Caco-2 (cell line): ENCODE measurements around the gene TLN1. TPM values are rescaled to one million over a fixed set of nuclear protein-coding genes. Genes with fewer than 3 reads are reported as not detected.

ENCODE experiments used
- BruUV-seq: library from RNA; stranded (reverse); fragments of 400-500 nt; replicated peaks from 2 replicates; lab custom pipeline; 2021; lab: Mats Ljungman, UMichigan
- CTCF ChIA-PET: fragments of 300-600 bp; sonication (Branson Sonifier 250); formaldehyde crosslinking; loops from one replicate; lab custom pipeline; 2022; ENCODE audit warnings: antibody characterized with exemption; lab: Charles Lee
- POLR2A ChIA-PET: fragments of 300-600 bp; sonication (Branson Sonifier 250); formaldehyde crosslinking; loops from one replicate; lab custom pipeline; 2022; ENCODE audit warnings: antibody characterized with exemption; lab: Charles Lee
- DNase-seq, 2 experiments: peaks; one replicate each; pipeline versions ENCODE4 v3.0.0 to v3.0.0-alpha.2; 2020 to 2022
- H3K27me3 ChIP-seq: replicated peaks from 2 replicates; pipeline ENCODE4 v1.6.0; 2011; ENCODE audit warnings: low read length; ENCODE audit not compliant: control insufficient read depth, insufficient read depth
- H3K36me3 ChIP-seq: 2 replicates; pipeline ENCODE4 v1.5.1; 2011; ENCODE audit warnings: low read length; ENCODE audit not compliant: control insufficient read depth, insufficient read depth
- H3K4me1 ChIP-seq: fragments of 250-450 bp; sonication (Bioruptor Pico); 2 replicates; pipeline ENCODE4 v1.5.1; 2020; ENCODE audit warnings: mild to moderate bottlenecking
- H3K4me3 ChIP-seq: 2 replicates; pipeline ENCODE4 v1.5.1; 2011; ENCODE audit warnings: low read depth, mild to moderate bottlenecking, control low read depth, low read length
- H3K9me3 ChIP-seq: fragments of 250-450 bp; sonication (Bioruptor Pico); 2 replicates; pipeline ENCODE4 v1.5.1; 2020; ENCODE audit warnings: mild to moderate bottlenecking, moderate library complexity
- H3K27ac Mint-ChIP-seq: one replicate; pipeline ENCODE4 v1.8.0; 2022; ENCODE audit warnings: mixed read lengths; ENCODE audit not compliant: unreplicated experiment
- H3K27me3 Mint-ChIP-seq: one replicate; pipeline ENCODE4 v1.8.0; 2022; ENCODE audit warnings: mixed read lengths; ENCODE audit not compliant: insufficient read depth, unreplicated experiment
- H3K36me3 Mint-ChIP-seq: one replicate; pipeline ENCODE4 v1.8.0; 2022; ENCODE audit warnings: mild to moderate bottlenecking, mixed read lengths; ENCODE audit not compliant: insufficient read depth, unreplicated experiment
- H3K4me1 Mint-ChIP-seq: one replicate; pipeline ENCODE4 v1.8.0; 2022; ENCODE audit warnings: low read depth, mixed read lengths; ENCODE audit not compliant: unreplicated experiment
- H3K4me3 Mint-ChIP-seq: one replicate; pipeline ENCODE4 v1.8.0; 2022; ENCODE audit warnings: mild to moderate bottlenecking, moderate library complexity, mixed read lengths; ENCODE audit not compliant: unreplicated experiment
- H3K9me3 Mint-ChIP-seq: one replicate; pipeline ENCODE4 v1.8.0; 2022; ENCODE audit warnings: mixed read lengths; ENCODE audit not compliant: unreplicated experiment
- intact Hi-C: fragments of 100-400 bp; cut with micrococcal nuclease; formaldehyde crosslinking; loops from one replicate; pipeline ENCODE4 v1.10.0; 2022; ENCODE audit not compliant: unreplicated experiment
- total RNA-seq: library from RNA; stranded (reverse); gene quantifications from 2 replicates; pipeline ENCODE4 v1.2.3, GENCODE V29; 2022
- TF ChIP-seq, protein P1 (sequence below), 2 experiments: fragments of 200-600 bp in 1 of 2; IDR thresholded peaks; 1 replicate in 1 of 2; 2 replicates in 1 of 2; pipeline versions ENCODE4 v1.5.1 to v1.8.0; 2011 to 2022; ENCODE audit warnings: antibody characterized with exemption in 1 of 2, control low read depth in 1 of 2, inconsistent platforms in 1 of 2, low read depth in 1 of 2, low read length in 1 of 2, mild to moderate bottlenecking in 1 of 2, moderate library complexity in 1 of 2; ENCODE audit not compliant: insufficient read depth in 1 of 2, severe bottlenecking in 1 of 2, unreplicated experiment in 1 of 2

The TLN1 gene
- total RNA-seq, 1 experiment from 2014 or later = 147 TPM

GRCh38 chr9:35658968-35659220 is 73.1 kb downstream of the TLN1 start:
- Histone ChIP-seq H3K27me3 (no peaks in the 10 kb centered on the region), H3K9me3 (no peaks in the 10 kb centered on the region), H3K4me1 (peaks cover 7% of the 10 kb centered on the region), H3K4me3 (peak overlapping the region; percentile 95), H3K36me3 (no peaks in the 10 kb centered on the region)
- CTCF ChIA-PET = interaction anchor here (1.2 to 2.9 kb wide), 4 partner anchors 12 to 92 kb away, joined by 3 to 31 read pairs (median 6); no protein-coding TSS in a partner anchor
- Mint-ChIP-seq H3K27ac (peak overlapping the region; percentile 82), H3K27me3 (peaks cover 3% of the 10 kb centered on the region), H3K4me3 (peak overlapping the region; percentile 76), H3K9me3 (no peaks in the 10 kb centered on the region), H3K36me3 (peaks cover 52% of the 10 kb centered on the region), H3K4me1 (peaks cover 18% of the 10 kb centered on the region)
- no TSS peak for BruUV-seq
- no peak for DNase-seq
- TF ChIP-seq, protein P1, sequence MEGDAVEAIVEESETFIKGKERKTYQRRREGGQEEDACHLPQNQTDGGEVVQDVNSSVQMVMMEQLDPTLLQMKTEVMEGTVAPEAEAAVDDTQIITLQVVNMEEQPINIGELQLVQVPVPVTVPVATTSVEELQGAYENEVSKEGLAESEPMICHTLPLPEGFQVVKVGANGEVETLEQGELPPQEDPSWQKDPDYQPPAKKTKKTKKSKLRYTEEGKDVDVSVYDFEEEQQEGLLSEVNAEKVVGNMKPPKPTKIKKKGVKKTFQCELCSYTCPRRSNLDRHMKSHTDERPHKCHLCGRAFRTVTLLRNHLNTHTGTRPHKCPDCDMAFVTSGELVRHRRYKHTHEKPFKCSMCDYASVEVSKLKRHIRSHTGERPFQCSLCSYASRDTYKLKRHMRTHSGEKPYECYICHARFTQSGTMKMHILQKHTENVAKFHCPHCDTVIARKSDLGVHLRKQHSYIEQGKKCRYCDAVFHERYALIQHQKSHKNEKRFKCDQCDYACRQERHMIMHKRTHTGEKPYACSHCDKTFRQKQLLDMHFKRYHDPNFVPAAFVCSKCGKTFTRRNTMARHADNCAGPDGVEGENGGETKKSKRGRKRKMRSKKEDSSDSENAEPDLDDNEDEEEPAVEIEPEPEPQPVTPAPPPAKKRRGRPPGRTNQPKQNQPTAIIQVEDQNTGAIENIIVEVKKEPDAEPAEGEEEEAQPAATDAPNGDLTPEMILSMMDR (IDR thresholded peaks at IDR 0.05; ENCODE audit: insufficient read depth in 1 of 2, low read depth in 1 of 2, low read length in 1 of 2, severe bottlenecking in 1 of 2, unreplicated experiment in 1 of 2) = no peak
- POLR2A ChIA-PET = interaction anchor here (1.4 kb wide), 1 partner anchor 69 kb away, joined by 5 read pairs; no protein-coding TSS in a partner anchor
- intact Hi-C loops = loop anchor here (2.0 to 5.0 kb wide), 2 partner anchors 33 to 156 kb away; partner anchors contain the start of gene HINT2

DNA sequence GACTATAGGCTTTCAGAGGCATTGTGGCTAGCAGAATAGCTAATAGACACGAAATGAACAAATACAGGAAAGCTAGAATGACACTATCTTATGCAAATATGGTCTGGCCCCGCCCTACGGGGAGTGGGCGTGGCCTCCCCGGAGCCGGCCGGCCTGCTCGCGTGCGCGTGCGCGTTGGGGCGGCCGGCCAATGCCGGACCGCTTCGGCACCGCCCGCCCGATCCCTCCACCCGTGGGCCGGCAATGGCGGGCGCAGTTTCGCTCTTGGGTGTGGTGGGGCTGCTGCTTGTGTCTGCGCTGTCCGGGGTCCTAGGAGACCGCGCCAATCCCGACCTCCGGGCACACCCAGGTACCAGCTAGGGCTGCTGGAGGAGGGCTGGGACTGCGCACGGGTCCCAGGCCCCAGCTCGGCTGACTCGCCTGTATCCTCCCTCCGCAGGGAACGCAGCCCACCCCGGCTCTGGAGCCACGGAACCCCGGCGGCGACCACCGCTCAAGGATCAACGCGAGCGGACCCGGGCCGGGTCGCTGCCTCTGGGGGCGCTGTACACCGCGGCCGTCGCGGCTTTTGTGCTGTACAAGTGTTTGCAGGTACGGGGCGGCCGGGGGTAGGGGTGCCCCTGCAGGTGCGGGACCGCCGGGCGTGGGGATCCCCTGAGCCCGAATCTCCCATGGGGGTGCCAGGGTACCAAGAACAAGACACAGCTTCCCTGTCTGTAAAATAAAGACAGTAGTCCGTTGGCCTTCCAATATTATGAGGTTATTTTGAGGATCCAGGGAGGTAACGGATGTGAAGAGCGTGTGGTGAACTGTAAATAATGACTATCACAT is 73.6 kb downstream of the TLN1 start, which contains the start of gene CCDC107:
Gene CCDC107 (plus strand): TSS at position 156 of the 831 bp plus-strand sequence. CDS start 88 bp downstream, at position 244.
- TF ChIP-seq, protein P1 (IDR thresholded peaks at IDR 0.05; ENCODE audit: insufficient read depth in 1 of 2, low read depth in 1 of 2, low read length in 1 of 2, severe bottlenecking in 1 of 2, unreplicated experiment in 1 of 2) = peak; percentile 64 to 83
- H3K36me3 Mint-ChIP-seq = peaks cover 52% of the 10 kb centered on the region
- H3K4me3 Mint-ChIP-seq = peak within 1 kb of the TSS; percentile 76
- 0 out of 2 replicates have a peak, but pooled peaks cover 5% of the 10 kb centered on the region for H3K4me1 ChIP-seq
- H3K36me3 ChIP-seq = no peaks in the 10 kb centered on the region
- DNase-seq = peak; percentile 85 to 91
- no peaks in the 10 kb centered on the region for H3K9me3 ChIP-seq
- no peaks in the 10 kb centered on the region for H3K9me3 Mint-ChIP-seq
- peak within 1 kb of the TSS; percentile 82 for H3K27ac Mint-ChIP-seq
- CTCF ChIA-PET = interaction anchor here (0.5 to 2.9 kb wide), 13 partner anchors 9 to 132 kb away, joined by 3 to 31 read pairs (median 4); partner anchors contain the start of genes CREB3, GBA2, RGP1 and TLN1
- peak within 1 kb of the TSS; percentile 95 for H3K4me3 ChIP-seq
- peaks cover 3% of the 10 kb centered on the region for H3K27me3 Mint-ChIP-seq
- intact Hi-C loops = loop anchor here (2.0 to 5.0 kb wide), 2 partner anchors 34 to 156 kb away; partner anchors contain the start of gene HINT2
- BruUV-seq = TSS peak; percentile 68
- POLR2A ChIA-PET = interaction anchor here (0.5 to 2.3 kb wide), 15 partner anchors 11 to 532 kb away, joined by 3 to 35 read pairs (median 5); partner anchors contain the start of genes CREB3, GBA2, RGP1 and TLN1
- H3K27me3 ChIP-seq = no peaks in the 10 kb centered on the region
- peaks cover 18% of the 10 kb centered on the region for H3K4me1 Mint-ChIP-seq

DNA sequence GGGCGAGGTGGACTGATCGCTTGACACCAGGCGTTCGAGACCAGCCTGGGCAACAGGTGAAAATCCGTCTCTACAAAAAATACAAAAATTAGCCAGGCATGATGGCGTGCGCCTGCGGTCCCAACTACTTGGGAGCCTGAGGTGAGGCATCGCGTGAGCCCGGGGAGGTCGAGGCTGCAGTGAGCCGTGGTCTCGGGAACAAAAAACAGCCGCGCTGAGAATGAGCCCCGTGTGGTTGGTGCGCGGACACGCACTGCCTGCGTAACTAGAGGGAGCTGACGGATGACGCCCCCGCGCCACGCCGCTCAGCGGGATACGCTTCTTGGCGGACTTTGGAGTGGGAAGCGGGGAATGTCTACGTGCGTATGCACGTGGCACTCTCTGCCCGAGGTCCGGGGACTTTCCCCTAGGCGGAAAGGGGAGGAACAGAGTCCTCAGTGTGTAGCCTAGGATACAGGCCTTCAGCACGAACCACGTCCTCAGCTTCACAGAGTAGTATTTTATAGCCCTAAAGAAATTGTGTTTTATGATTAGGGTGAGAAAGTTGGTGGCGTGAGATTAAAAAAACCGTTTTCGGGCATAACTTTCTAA is 74.4 kb downstream of the TLN1 start, which contains the start of gene RMRP:
Gene RMRP (minus strand): TSS at position 474 of the 591 bp plus-strand sequence.
- H3K9me3 Mint-ChIP-seq = no peaks in the 10 kb centered on the region
- peaks cover 49% of the 10 kb centered on the region for H3K36me3 Mint-ChIP-seq
- intact Hi-C loops = loop anchor here (1.0 to 5.0 kb wide), 4 partner anchors 11 to 157 kb away; partner anchors contain the start of genes CREB3, HINT2 and TLN1
- TF ChIP-seq, protein P1 (IDR thresholded peaks at IDR 0.05; ENCODE audit: insufficient read depth in 1 of 2, low read depth in 1 of 2, low read length in 1 of 2, severe bottlenecking in 1 of 2, unreplicated experiment in 1 of 2) = peak; percentile 15 to 21
- Histone ChIP-seq H3K36me3 (no peaks in the 10 kb centered on the region), H3K9me3 (no peaks in the 10 kb centered on the region), H3K4me3 (peak within 1 kb of the TSS; percentile 95), H3K27me3 (no peaks in the 10 kb centered on the region), H3K4me1 (0 out of 2 replicates have a peak, but pooled peaks cover 5% of the 10 kb centered on the region)
- BruUV-seq = no TSS peak
- CTCF ChIA-PET = interaction anchor here (0.5 to 2.9 kb wide), 13 partner anchors 8 to 133 kb away, joined by 3 to 31 read pairs (median 4); partner anchors contain the start of genes CREB3, GBA2, RGP1 and TLN1
- DNase-seq = peak; percentile 98 to 100
- H3K27ac Mint-ChIP-seq = peak within 1 kb of the TSS; percentile 82
- peaks cover 12% of the 10 kb centered on the region for H3K4me1 Mint-ChIP-seq
- H3K27me3 Mint-ChIP-seq = peaks cover 3% of the 10 kb centered on the region
- H3K4me3 Mint-ChIP-seq = peak within 1 kb of the TSS; percentile 76
- POLR2A ChIA-PET = interaction anchor here (0.5 to 2.3 kb wide), 15 partner anchors 11 to 533 kb away, joined by 3 to 35 read pairs (median 5); partner anchors contain the start of genes CREB3, GBA2, RGP1 and TLN1
